GM23338 (cell line): ENCODE results near the gene MET. TPM values are rescaled to one million over a fixed set of nuclear protein-coding genes. Genes with fewer than 3 reads are reported as not detected.
A peak's percentile ranks its signal among the peaks of the same experiment; 100 is the strongest.

Experiments
- ATAC-seq: fragments of 200-7000 bp; cut with Tn5 transposase; 3 replicates; pipeline ENCODE4 v1.9.1; 2020
- DNase-seq: peaks from one replicate; pipeline ENCODE4 v3.0.0-alpha.2; 2015; ENCODE audit warnings: low spot score
- H2AFZ ChIP-seq: fragments of 200-600 bp; sonication (generic); 2 replicates; pipeline ENCODE4 v1.8.0; 2016; ENCODE audit warnings: antibody characterized with exemption, mild to moderate bottlenecking, moderate library complexity
- H3F3A ChIP-seq: fragments of 200-600 bp; sonication (generic); replicated peaks from 2 replicates; pipeline ENCODE4 v1.8.0; 2017; ENCODE audit warnings: antibody characterized with exemption, mixed run types, low read depth
- H3K27ac ChIP-seq: fragments of 200-600 bp; sonication (generic); 2 replicates; pipeline ENCODE4 v1.6.1; 2016; ENCODE audit warnings: low read depth
- H3K27me3 ChIP-seq: fragments of 200-600 bp; sonication (generic); 2 replicates; pipeline ENCODE4 v1.8.0; 2016; ENCODE audit warnings: mild to moderate bottlenecking, mixed run types, moderate library complexity; ENCODE audit not compliant: insufficient read depth
- H3K36me3 ChIP-seq: fragments of 200-600 bp; sonication (generic); 2 replicates; pipeline ENCODE4 v1.8.0; 2016; ENCODE audit warnings: mild to moderate bottlenecking; ENCODE audit not compliant: insufficient read depth
- H3K4me1 ChIP-seq: fragments of 200-600 bp; sonication (generic); 2 replicates; pipeline ENCODE4 v1.8.0; 2016; ENCODE audit warnings: mild to moderate bottlenecking, moderate library complexity; ENCODE audit not compliant: insufficient read depth
- H3K4me2 ChIP-seq: fragments of 200-600 bp; sonication (generic); 2 replicates; pipeline ENCODE4 v1.7.1; 2017; ENCODE audit warnings: mixed run types
- H3K4me3 ChIP-seq: fragments of 200-600 bp; sonication (generic); 2 replicates; pipeline ENCODE4 v1.6.1; 2016; ENCODE audit warnings: mixed run types
- H3K79me2 ChIP-seq: fragments of 200-600 bp; sonication (generic); replicated peaks from 2 replicates; pipeline ENCODE4 v1.8.0; 2017; ENCODE audit warnings: mild to moderate bottlenecking; ENCODE audit not compliant: insufficient read depth
- H3K9me2 ChIP-seq: fragments of 200-600 bp; sonication (generic); 2 replicates; pipeline ENCODE4 v1.8.0; 2017; ENCODE audit not compliant: insufficient read depth
- H4K20me1 ChIP-seq: fragments of 200-600 bp; sonication (generic); replicated peaks from 2 replicates; pipeline ENCODE4 v1.8.0; 2017; ENCODE audit warnings: mild to moderate bottlenecking; ENCODE audit not compliant: insufficient read depth
- H3K27ac Mint-ChIP-seq: 2 replicates; pipeline ENCODE4 v1.8.0; 2020; ENCODE audit warnings: inconsistent platforms, mild to moderate bottlenecking, moderate library complexity, mixed read lengths
- H3K27me3 Mint-ChIP-seq: 3 replicates; pipeline ENCODE4 v1.8.0; 2022; ENCODE audit warnings: low read depth, mild to moderate bottlenecking, moderate library complexity, mixed read lengths, inconsistent platforms; ENCODE audit not compliant: insufficient read depth, poor library complexity
- H3K36me3 Mint-ChIP-seq: 3 replicates; pipeline ENCODE4 v1.8.0; 2021; ENCODE audit warnings: low read depth, mild to moderate bottlenecking, inconsistent platforms, moderate library complexity, mixed read lengths
- H3K4me1 Mint-ChIP-seq: 3 replicates; pipeline ENCODE4 v1.8.0; 2020; ENCODE audit warnings: mild to moderate bottlenecking, inconsistent platforms, mixed read lengths
- H3K4me3 Mint-ChIP-seq: 3 replicates; pipeline ENCODE4 v1.8.0; 2021; ENCODE audit warnings: moderate library complexity, mild to moderate bottlenecking, inconsistent platforms, mixed read lengths
- H3K9me3 Mint-ChIP-seq: 3 replicates; pipeline ENCODE4 v1.8.0; 2020; ENCODE audit warnings: moderate library complexity, mild to moderate bottlenecking, inconsistent platforms, mixed read lengths
- CREB1 ChIP-seq: fragments of 250-450 bp; sonication (Bioruptor Pico); IDR thresholded peaks from 2 replicates; pipeline ENCODE4 v1.5.0; 2020; ENCODE audit warnings: low read depth, mild to moderate bottlenecking, moderate library complexity
- CTCF ChIP-seq, 2 experiments: fragments of 200-600 bp in 1 of 2; sonication (generic) in 1 of 2; conservative IDR thresholded peaks; 2 replicates each; pipeline versions ENCODE4 v1.5.1 to v1.6.1; 2016 to 2017; ENCODE audit warnings: antibody characterized with exemption in 2 of 2, low read depth in 2 of 2, mild to moderate bottlenecking in 2 of 2, moderate library complexity in 1 of 2
- ETS1 ChIP-seq: IDR thresholded peaks from 2 replicates; pipeline ENCODE4 v1.6.1; 2016; ENCODE audit warnings: antibody characterized with exemption
- EZH2 ChIP-seq: fragments of 200-600 bp; sonication (generic); IDR thresholded peaks from one replicate; pipeline ENCODE4 v1.8.0; 2017; ENCODE audit warnings: antibody characterized with exemption, mild to moderate bottlenecking, low read depth; ENCODE audit not compliant: unreplicated experiment
- EZH2phosphoT487 ChIP-seq: fragments of 200-600 bp; sonication (generic); IDR thresholded peaks from one replicate; pipeline ENCODE4 v1.8.1; 2018; ENCODE audit warnings: antibody characterized with exemption; ENCODE audit not compliant: unreplicated experiment
- JUNB ChIP-seq: IDR thresholded peaks from one replicate; pipeline ENCODE4 v1.6.1; 2016; ENCODE audit warnings: antibody characterized with exemption; ENCODE audit not compliant: unreplicated experiment
- NANOG ChIP-seq: IDR thresholded peaks from 2 replicates; pipeline ENCODE4 v1.6.1; 2016; ENCODE audit warnings: antibody characterized with exemption, borderline replicate concordance
- POLR2AphosphoS5 ChIP-seq: IDR thresholded peaks from 2 replicates; pipeline ENCODE4 v1.6.1; 2016; ENCODE audit warnings: antibody characterized with exemption, low read depth
- REST ChIP-seq: IDR thresholded peaks from one replicate; pipeline ENCODE4 v1.6.1; 2018; ENCODE audit warnings: antibody characterized with exemption; ENCODE audit not compliant: unreplicated experiment
- STAT1 ChIP-seq: IDR thresholded peaks from one replicate; pipeline ENCODE4 v1.6.1; 2016; ENCODE audit warnings: antibody characterized with exemption; ENCODE audit not compliant: unreplicated experiment
- ZNF114 ChIP-seq: fragments of 250-450 bp; sonication (Bioruptor Pico); IDR thresholded peaks from 2 replicates; pipeline ENCODE4 v1.5.0; 2020; ENCODE audit warnings: mild to moderate bottlenecking, moderate library complexity
- ZNF331 ChIP-seq: fragments of 250-450 bp; sonication (Bioruptor Pico); IDR thresholded peaks from 2 replicates; pipeline ENCODE4 v1.5.0; 2020; ENCODE audit warnings: low read depth, mild to moderate bottlenecking, moderate library complexity
- ZNF462 ChIP-seq: fragments of 250-450 bp; sonication (Bioruptor Pico); IDR thresholded peaks from 2 replicates; pipeline ENCODE4 v1.5.0; 2020; ENCODE audit warnings: mild to moderate bottlenecking, moderate library complexity
- polyA plus RNA-seq: library from polyadenylated mRNA; unstranded; fragments of >200 nt; fragmentation: Nextera tagmentation; extraction: Ambion mirVana; gene quantifications from 2 replicates; pipeline ENCODE4 v1.2.1, GENCODE V29; 2016
- total RNA-seq: library from RNA; depleted of rRNA; stranded (reverse); fragments of >200 nt; shearing (Covaris generic); gene quantifications from 2 replicates; pipeline ENCODE4 v1.2.3, GENCODE V29; 2014

MET gene
- total and polyA plus RNA-seq, 2 experiments from 2014 or later: 4.8 to 23.1 TPM

- Histone ChIP-seq H3K79me2 (no peaks in the 10 kb centered on the region), H3K4me1 (peaks cover 7% of the 10 kb centered on the region; the same call in 1 of the 2 replicates), H3K27me3 (no peaks in the 10 kb centered on the region), H3K4me2 (no peak overlapping the region), H2AFZ (peak overlapping the region; percentile 64; the same call in 1 of the 2 replicates), H3K4me3 (no peak overlapping the region), H3K27ac (no peak overlapping the region), H3F3A (no peaks in the 10 kb centered on the region), H4K20me1 (no peaks in the 10 kb centered on the region), H3K36me3 (no peaks in the 10 kb centered on the region), H3K9me2 (no peaks in the 10 kb centered on the region)
- Mint-ChIP-seq H3K9me3 (no peaks in the 10 kb centered on the region), H3K4me1 (peaks cover 13% of the 10 kb centered on the region), H3K27ac (no peak overlapping the region), H3K27me3 (no peaks in the 10 kb centered on the region), H3K4me3 (no peak overlapping the region), H3K36me3 (no peaks in the 10 kb centered on the region)
- no peak for ATAC-seq
- TF ChIP-seq REST (no peak), JUNB (no peak), ZNF331 (no peak), CTCF (conservative IDR thresholded peaks at IDR 0.05; ENCODE audit: low read depth in 2 of 2) (no peak), ETS1 (no peak), EZH2phosphoT487 (no peak), CREB1 (CRISPR knock-in tag) (no peak), STAT1 (no peak), POLR2AphosphoS5 (no peak), ZNF462 (CRISPR knock-in tag) (no peak), EZH2 (no peak), ZNF114 (CRISPR knock-in tag) (no peak), NANOG (no peak)
- DNase-seq: no peak
Observed at GRCh38 chr7:116802144-116802745, 130.2 kb downstream of the MET start.
